Omental fat pad (tissue), 4 donors: ENCODE results near the gene AIFM1. TPM values are rescaled to one million over a fixed set of nuclear protein-coding genes. Genes with fewer than 3 reads are reported as not detected.

Source experiments
- ATAC-seq: fragments of 150-250 bp; one replicate; pipeline ENCODE4 v1.9.1; 2016; ENCODE audit warnings: mild to moderate bottlenecking, moderate library complexity; ENCODE audit not compliant: low FRiP score
- DNase-seq: peaks from one replicate; pipeline ENCODE4 v3.0.0-alpha.2; 2019; ENCODE audit warnings: low spot score
- total RNA-seq, 4 donors: library from RNA; depleted of rRNA; stranded (reverse); fragments of >200 nt; gene quantifications; one replicate each; pipeline ENCODE4 v1.1.0, GENCODE V29; 2016
- TF ChIP-seq, protein P1 (sequence below), 3 donors: fragments of 450-650 bp; IDR thresholded peaks; one replicate each; pipeline ENCODE4 v1.5.1; 2016 to 2017; ENCODE audit warnings: antibody characterized with exemption in 3 of 3, mild to moderate bottlenecking in 3 of 3, moderate library complexity in 2 of 3

AIFM1 gene
- total RNA-seq, 4 donors from 2014 or later, result 14.7 to 21.2 (median 16.9) TPM

DNA sequence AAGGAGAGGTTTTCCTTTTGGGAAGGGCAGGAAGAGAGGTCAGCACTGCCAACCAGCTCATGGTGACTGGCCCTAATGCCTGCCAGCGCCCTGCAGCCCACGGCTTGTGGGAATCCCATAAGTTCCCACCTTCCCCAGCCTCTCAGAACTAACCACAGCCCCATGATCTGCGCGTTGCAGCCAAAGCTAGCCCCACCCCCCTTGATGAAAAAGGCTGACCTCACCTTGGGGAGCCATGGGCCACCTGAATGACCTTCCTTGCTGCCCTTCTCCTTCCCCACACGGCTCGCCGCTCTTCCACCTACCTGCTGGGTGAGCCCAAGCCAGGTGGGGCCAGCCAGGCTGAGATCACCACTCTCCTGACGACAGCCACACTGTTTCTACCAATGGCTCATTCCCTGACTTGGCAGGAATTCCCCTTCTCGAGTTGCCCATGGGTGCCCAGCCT is 51.5 kb downstream of the AIFM1 start:
- DNase-seq (no peak), ATAC-seq (no peak)
- TF ChIP-seq, protein P1, sequence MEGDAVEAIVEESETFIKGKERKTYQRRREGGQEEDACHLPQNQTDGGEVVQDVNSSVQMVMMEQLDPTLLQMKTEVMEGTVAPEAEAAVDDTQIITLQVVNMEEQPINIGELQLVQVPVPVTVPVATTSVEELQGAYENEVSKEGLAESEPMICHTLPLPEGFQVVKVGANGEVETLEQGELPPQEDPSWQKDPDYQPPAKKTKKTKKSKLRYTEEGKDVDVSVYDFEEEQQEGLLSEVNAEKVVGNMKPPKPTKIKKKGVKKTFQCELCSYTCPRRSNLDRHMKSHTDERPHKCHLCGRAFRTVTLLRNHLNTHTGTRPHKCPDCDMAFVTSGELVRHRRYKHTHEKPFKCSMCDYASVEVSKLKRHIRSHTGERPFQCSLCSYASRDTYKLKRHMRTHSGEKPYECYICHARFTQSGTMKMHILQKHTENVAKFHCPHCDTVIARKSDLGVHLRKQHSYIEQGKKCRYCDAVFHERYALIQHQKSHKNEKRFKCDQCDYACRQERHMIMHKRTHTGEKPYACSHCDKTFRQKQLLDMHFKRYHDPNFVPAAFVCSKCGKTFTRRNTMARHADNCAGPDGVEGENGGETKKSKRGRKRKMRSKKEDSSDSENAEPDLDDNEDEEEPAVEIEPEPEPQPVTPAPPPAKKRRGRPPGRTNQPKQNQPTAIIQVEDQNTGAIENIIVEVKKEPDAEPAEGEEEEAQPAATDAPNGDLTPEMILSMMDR (IDR thresholded peaks at IDR 0.05), result no peak

DNA sequence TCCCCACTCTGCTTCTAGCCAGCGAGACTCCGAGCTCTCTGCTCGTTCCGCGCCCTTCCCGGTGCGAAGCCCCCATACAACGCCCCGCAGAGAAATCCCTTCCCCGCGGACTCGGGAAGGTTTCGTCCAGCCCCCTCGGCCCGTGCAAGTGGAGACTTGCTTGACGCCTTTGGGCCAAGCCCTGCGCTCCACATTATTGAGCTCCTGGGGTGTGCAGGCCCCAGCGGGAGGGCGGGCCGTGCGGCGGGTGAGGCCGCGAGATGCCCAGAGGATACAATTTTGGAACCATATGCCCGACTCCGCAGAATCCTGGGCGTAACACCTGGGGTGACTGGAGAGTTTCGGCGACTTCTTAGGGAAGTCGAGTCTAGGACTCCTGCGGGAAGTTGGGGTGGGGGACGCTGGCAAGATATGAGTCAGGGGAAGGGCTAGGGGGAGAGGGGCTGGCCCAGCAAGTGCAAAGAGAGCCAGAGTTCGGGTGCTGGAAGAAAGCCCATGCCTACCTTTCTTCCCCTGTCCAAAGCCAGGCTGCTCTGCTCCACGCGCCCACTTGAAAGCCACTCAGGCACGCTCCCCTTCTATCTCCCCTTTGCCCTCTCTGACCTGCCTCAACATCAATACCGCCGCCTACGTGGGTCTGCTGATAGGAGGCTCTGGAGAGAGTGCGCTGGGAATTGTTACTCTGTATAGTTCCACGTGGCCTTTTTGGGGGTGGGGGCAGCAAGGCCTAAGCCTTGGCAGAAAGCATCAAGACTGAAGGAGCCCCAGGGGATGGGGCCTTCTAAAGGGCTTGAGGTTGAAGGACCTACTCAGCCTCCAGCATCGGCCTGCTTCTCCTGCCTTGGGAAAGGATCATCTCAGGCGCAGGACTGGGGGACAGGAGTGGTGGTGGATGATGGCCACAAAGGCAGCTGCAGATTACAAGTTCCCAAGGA is 54.2 kb downstream of the AIFM1 start:
- TF ChIP-seq, protein P1 (IDR thresholded peaks at IDR 0.05), result no peak
- ATAC-seq (peak; percentile 22), DNase-seq (no peak)

DNA sequence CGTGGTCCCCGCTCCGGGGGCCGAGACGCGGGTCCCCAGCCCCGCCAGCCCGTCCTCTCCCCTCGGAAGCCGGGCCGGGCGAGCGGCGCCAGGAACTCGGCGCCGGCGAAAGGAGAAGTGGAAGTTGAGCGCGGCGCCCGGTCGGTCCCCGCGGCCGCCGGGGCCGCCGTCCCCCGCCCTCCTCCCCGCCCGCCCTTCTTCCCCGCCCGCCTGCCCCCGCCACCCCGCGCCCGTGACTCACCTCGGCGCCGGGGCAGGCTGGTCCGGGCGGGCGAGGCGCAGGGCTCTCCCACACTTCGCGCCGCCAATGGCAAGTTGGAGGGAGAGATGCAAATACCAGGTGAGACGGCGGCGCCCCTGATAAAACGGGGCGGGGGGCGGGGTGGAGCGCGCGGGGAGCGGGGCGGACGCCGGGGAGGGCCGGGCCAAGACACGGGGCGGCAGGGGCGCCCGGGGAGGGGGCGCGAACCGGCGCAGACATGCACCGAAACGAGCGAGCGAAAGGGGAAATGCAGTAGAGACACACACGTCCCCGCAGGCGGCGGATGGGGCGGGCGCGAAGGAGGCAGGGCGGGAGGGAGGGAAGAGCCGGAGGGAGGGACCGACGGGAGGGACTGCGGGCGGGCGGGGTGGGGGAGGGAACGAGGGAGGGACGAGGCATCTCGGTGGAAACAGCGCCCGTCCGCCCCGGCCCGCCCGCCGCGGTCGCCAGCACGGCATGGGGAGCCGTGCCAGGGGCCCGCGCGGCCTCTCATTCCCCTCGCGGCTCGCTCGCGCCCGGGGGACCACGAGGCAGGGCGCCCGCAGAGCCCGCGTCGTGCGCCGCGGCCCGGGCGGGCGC is 55.0 kb downstream of the AIFM1 start, which contains the start of gene ELF4:
Gene ELF4 (minus strand): TSS at position 119 of the 841 bp plus-strand sequence. CDS start 29,167 bp downstream, outside the sequence.
- DNase-seq (no peak), ATAC-seq (peak; percentile 63)
- TF ChIP-seq, protein P1 (IDR thresholded peaks at IDR 0.05), result no peak

GRCh38 chrX:130109429-130110378 is 55.9 kb downstream of the AIFM1 start:
- TF ChIP-seq, protein P1 (IDR thresholded peaks at IDR 0.05), result no peak
- no peak for DNase-seq
- ATAC-seq, result no peak

DNA sequence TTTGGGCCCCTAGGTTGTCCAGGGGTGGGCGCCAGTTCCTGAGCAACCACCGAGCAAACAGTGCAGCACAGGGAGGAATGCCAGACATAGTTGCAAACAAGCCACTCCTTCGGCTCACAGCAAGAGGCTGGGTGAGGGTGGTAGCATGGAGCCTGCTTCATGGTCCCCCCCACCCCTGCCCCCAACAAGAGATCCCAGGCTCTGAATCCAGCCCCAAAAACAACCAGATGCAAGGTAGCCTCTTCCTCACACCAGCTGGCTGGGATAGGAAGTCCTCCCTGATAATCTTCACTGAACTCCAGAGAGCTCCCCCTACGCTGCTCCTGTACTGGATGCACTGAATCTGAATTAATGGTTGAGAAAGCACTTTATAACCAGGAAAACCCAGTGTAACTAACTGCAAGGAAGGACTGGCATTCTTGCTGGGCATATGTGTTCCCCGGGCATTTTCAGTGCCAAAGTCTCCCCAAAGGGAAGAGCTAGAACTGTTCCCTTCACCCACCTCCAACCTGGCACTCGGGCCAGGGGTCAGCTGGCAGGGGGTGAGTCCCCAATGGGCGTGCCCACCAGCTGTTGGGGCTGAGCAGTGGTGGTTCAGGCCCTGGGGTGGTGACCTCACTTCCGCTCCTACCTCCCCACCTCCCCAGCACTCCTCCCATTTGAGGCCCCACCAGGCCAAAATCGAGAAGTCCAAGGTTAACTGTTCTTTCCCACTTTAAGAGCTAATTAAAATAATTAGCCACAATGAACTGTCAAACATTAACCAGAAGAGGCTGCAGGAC is 56.8 kb downstream of the AIFM1 start:
- TF ChIP-seq, protein P1 (IDR thresholded peaks at IDR 0.05), result no peak
- ATAC-seq, result peak; percentile 58
- DNase-seq, result no peak
